Suprapubic skin (tissue), 4 donors: ENCODE data around the gene NAT9.

ENCODE experiments used
- CTCF ChIP-seq, 2 donors: fragments of 200-600 bp in 1 of 2; fragments of 450-650 bp in 1 of 2; sonication (generic) in 1 of 2; IDR thresholded peaks; one replicate each; pipeline ENCODE4 v1.5.1; 2016 to 2019; ENCODE audit warnings: antibody characterized with exemption in 2 of 2, mild to moderate bottlenecking in 1 of 2, moderate library complexity in 1 of 2
- EP300 ChIP-seq: sonication (generic); formaldehyde crosslinking; IDR thresholded peaks from one replicate; pipeline ENCODE4 v1.6.1; 2017; ENCODE audit warnings: antibody characterized with exemption
- POLR2A ChIP-seq, 2 donors: fragments of 450-650 bp; IDR thresholded peaks; one replicate each; pipeline ENCODE4 v1.6.1; 2017; ENCODE audit warnings: antibody characterized with exemption in 2 of 2, mild to moderate bottlenecking in 2 of 2, moderate library complexity in 2 of 2
- POLR2AphosphoS5 ChIP-seq, 3 donors: sonication (generic); formaldehyde crosslinking; IDR thresholded peaks; one replicate each; pipeline ENCODE4 v1.6.1; 2017; ENCODE audit warnings: antibody characterized with exemption in 3 of 3

GRCh38 chr17:74739227-74739831 lies 36.8 kb downstream of the NAT9 start:
- TF ChIP-seq POLR2A (IDR thresholded peaks at IDR 0.05) (no peak), CTCF (IDR thresholded peaks at IDR 0.05) (no peak), EP300 (no peak), POLR2AphosphoS5 (IDR thresholded peaks at IDR 0.05) (no peak)
